IMR-90 (cell line): Measurements from ENCODE around the gene AFM. TPM values are rescaled to one million over a fixed set of nuclear protein-coding genes. Genes with fewer than 3 reads are reported as not detected.

Experiments
- ATAC-seq: fragments of 200-7000 bp; cut with Tn5 transposase; 2 replicates; pipeline ENCODE4 v1.9.1; 2020; ENCODE audit warnings: low read depth, mild to moderate bottlenecking, moderate library complexity
- BruUV-seq: library from RNA; stranded (reverse); fragments of 400-500 nt; replicated peaks from 2 replicates; lab custom pipeline; 2021; lab: Mats Ljungman, UMichigan
- CTCF ChIA-PET: fragments of 300-600 bp; formaldehyde crosslinking; extraction: SDS; loops from one replicate; lab custom pipeline; 2021; ENCODE audit warnings: antibody characterized with exemption; lab: Yijun Ruan, JAX
- POLR2A ChIA-PET: fragments of 300-600 bp; sonication (Branson Sonifier 250); formaldehyde crosslinking; loops from one replicate; lab custom pipeline; 2022; ENCODE audit warnings: antibody characterized with exemption; ENCODE audit not compliant: unreplicated experiment; lab: Charles Lee
- DNase-seq: peaks from one replicate; pipeline ENCODE4 v3.0.0; 2013
- H2AFZ ChIP-seq: replicated peaks from 2 replicates; pipeline ENCODE3; 2013; ENCODE audit warnings: low read length, mild to moderate bottlenecking; ENCODE audit not compliant: poor library complexity
- H2AK5ac ChIP-seq: 2 replicates; pipeline ENCODE4 v1.6.1; 2013; ENCODE audit warnings: low read depth, low read length, inconsistent platforms
- H2AK9ac ChIP-seq: replicated peaks from 2 replicates; pipeline ENCODE3; 2013; ENCODE audit warnings: mild to moderate bottlenecking, low read depth, low read length, moderate library complexity; ENCODE audit not compliant: poor library complexity
- H2BK120ac ChIP-seq: 2 replicates; pipeline ENCODE4 v1.6.1; 2013; ENCODE audit warnings: low read depth, low read length, inconsistent platforms
- H2BK15ac ChIP-seq: 3 replicates; pipeline ENCODE4 v1.6.1; 2013; ENCODE audit warnings: low read depth, low read length, inconsistent platforms
- H2BK20ac ChIP-seq: 2 replicates; pipeline ENCODE4 v1.6.1; 2013; ENCODE audit warnings: low read depth, mild to moderate bottlenecking, inconsistent platforms, low read length, moderate library complexity
- H2BK5ac ChIP-seq: 2 replicates; pipeline ENCODE4 v1.6.1; 2013; ENCODE audit warnings: mild to moderate bottlenecking, low read depth, low read length, inconsistent platforms; ENCODE audit not compliant: poor library complexity, severe bottlenecking
- H3K14ac ChIP-seq: replicated peaks from 2 replicates; pipeline ENCODE4 v1.6.1; 2013; ENCODE audit warnings: low read depth, low read length, inconsistent platforms
- H3K18ac ChIP-seq: 2 replicates; pipeline ENCODE4 v1.6.1; 2013; ENCODE audit warnings: low read depth, low read length, control low read depth
- H3K23ac ChIP-seq: 2 replicates; pipeline ENCODE4 v1.6.1; 2013; ENCODE audit warnings: low read depth, low read length, inconsistent platforms
- H3K27ac ChIP-seq: 2 replicates; pipeline ENCODE4 v1.5.1; 2013; ENCODE audit warnings: mild to moderate bottlenecking, control low read depth, low read length; ENCODE audit not compliant: insufficient read depth
- H3K27me3 ChIP-seq: 2 replicates; pipeline ENCODE4 v1.6.1; 2013; ENCODE audit warnings: low read length; ENCODE audit not compliant: control insufficient read depth, insufficient read depth
- H3K36me3 ChIP-seq: 2 replicates; pipeline ENCODE4 v1.6.1; 2013; ENCODE audit warnings: low read length, mixed read lengths; ENCODE audit not compliant: control insufficient read depth, insufficient read depth
- H3K4ac ChIP-seq: 2 replicates; pipeline ENCODE4 v1.6.1; 2013; ENCODE audit warnings: low read depth, low read length, inconsistent platforms
- H3K4me1 ChIP-seq: 2 replicates; pipeline ENCODE4 v1.6.1; 2013; ENCODE audit warnings: low read length, mixed read lengths; ENCODE audit not compliant: control insufficient read depth, insufficient read depth
- H3K4me2 ChIP-seq: 2 replicates; pipeline ENCODE4 v1.6.1; 2013; ENCODE audit warnings: low read depth, mild to moderate bottlenecking, control low read depth, low read length, moderate library complexity
- H3K4me3 ChIP-seq: 2 replicates; pipeline ENCODE4 v1.5.1; 2013; ENCODE audit warnings: low read depth, mild to moderate bottlenecking, control low read depth, low read length, moderate library complexity; ENCODE audit not compliant: insufficient read depth
- H3K56ac ChIP-seq: 2 replicates; pipeline ENCODE4 v1.6.1; 2013; ENCODE audit warnings: low read length, inconsistent platforms; ENCODE audit not compliant: insufficient read depth; ENCODE audit errors: extremely low read depth
- H3K79me1 ChIP-seq, 2 experiments: 2 replicates each; pipeline ENCODE4 v1.6.1; 2013; ENCODE audit warnings: low read length in 2 of 2, inconsistent platforms in 1 of 2, low read depth in 1 of 2
- H3K9ac ChIP-seq: 2 replicates; pipeline ENCODE4 v1.6.1; 2013; ENCODE audit warnings: low read depth, low read length, control low read depth
- H3K9me1 ChIP-seq: 2 replicates; pipeline ENCODE4 v1.6.1; 2013; ENCODE audit warnings: low read length, inconsistent platforms; ENCODE audit not compliant: insufficient read depth
- H3K9me3 ChIP-seq: 2 replicates; pipeline ENCODE4 v1.6.1; 2013; ENCODE audit warnings: low read length; ENCODE audit not compliant: control insufficient read depth, insufficient read depth
- H4K20me1 ChIP-seq: 2 replicates; pipeline ENCODE4 v1.6.1; 2013; ENCODE audit warnings: low read length, inconsistent platforms; ENCODE audit not compliant: insufficient read depth
- H4K5ac ChIP-seq: 2 replicates; pipeline ENCODE4 v1.6.1; 2013; ENCODE audit warnings: mild to moderate bottlenecking, low read depth, low read length, control low read depth
- H4K8ac ChIP-seq, 2 experiments: 2 replicates each; pipeline ENCODE4 v1.6.1; 2013; ENCODE audit warnings: low read depth in 2 of 2, low read length in 2 of 2, control low read depth in 1 of 2, inconsistent platforms in 1 of 2
- H4K91ac ChIP-seq: 2 replicates; pipeline ENCODE4 v1.6.1; 2013; ENCODE audit warnings: low read depth, low read length, inconsistent platforms; ENCODE audit not compliant: insufficient read depth
- FOS ChIP-seq: fragments of 150-350 bp; IDR thresholded peaks from 2 replicates; pipeline ENCODE4 v1.6.1; 2016; ENCODE audit warnings: low read depth, low read length
- RAD21 ChIP-seq: IDR thresholded peaks from 2 replicates; pipeline ENCODE4 v1.6.1; 2012; ENCODE audit warnings: low read length, improper control_type of control experiment
- WGBS, 2 experiments: methylation state at CpG; one replicate each; pipeline versions ENCODE4 v1.1.5 to v1.1.7; 2013; ENCODE audit warnings: missing lambda C conversion rate in 2 of 2; ENCODE audit not compliant: insufficient read length in 1 of 2; ENCODE audit errors: extremely low coverage in 2 of 2; 5-methylcytosine and 5-hydroxymethylcytosine counted together
- dilution Hi-C: fragments of 300-500 bp; cut with HindIII; formaldehyde crosslinking; loops from one replicate; pipeline ENCODE4 v1.14.3; 2018; ENCODE audit warnings: low sequenced_read_pairs; ENCODE audit not compliant: unreplicated experiment
- in situ Hi-C: fragments of 300-500 bp; cut with MboI; formaldehyde crosslinking; loops from 3 replicates; pipeline ENCODE4 v1.14.3; 2019; ENCODE audit warnings: low sequenced_read_pairs, inconsistent platforms, mixed read lengths
- intact Hi-C: fragments of 100-400 bp; cut with micrococcal nuclease; formaldehyde crosslinking; loops from 2 replicates; pipeline ENCODE4 v1.10.0; 2022
- polyA plus RNA-seq, 3 experiments: library from polyadenylated mRNA; depleted of rRNA; stranded (reverse); fragments of >200 nt; gene quantifications; 2 replicates each; pipeline ENCODE4 v1.2.3, GENCODE V29; 2012; ENCODE audit warnings: low replicate concordance in 1 of 3
- total RNA-seq: library from RNA; depleted of rRNA; stranded (reverse); fragments of >200 nt; gene quantifications from 2 replicates; pipeline ENCODE4 v1.2.3, GENCODE V29; 2012
- TF ChIP-seq, protein P1 (sequence below): fragments of 150-350 bp; IDR thresholded peaks from 2 replicates; pipeline ENCODE4 v1.6.1; 2016; ENCODE audit warnings: low read depth, mild to moderate bottlenecking, low read length, moderate library complexity, borderline replicate concordance

AFM gene
- total and polyA plus RNA-seq, 2 of the 4 experiments (the other 2 are of a cell fraction), result not detected

- Histone ChIP-seq H3K23ac (no peak overlapping the region), H2AK5ac (no peak overlapping the region), H2AK9ac (no peak overlapping the region), H2AFZ (no peak overlapping the region), H2BK5ac (no peak overlapping the region), H3K56ac (no peak overlapping the region), H4K8ac (no peak overlapping the region), H3K4me2 (no peak overlapping the region), H3K9ac (no peak overlapping the region), H2BK15ac (no peak overlapping the region), H3K27ac (no peak overlapping the region), H2BK20ac (no peak overlapping the region), H3K18ac (no peak overlapping the region), H3K36me3 (no peaks in the 10 kb centered on the region), H2BK120ac (no peak overlapping the region), H4K91ac (no peak overlapping the region), H3K9me3 (no peaks in the 10 kb centered on the region), H4K20me1 (no peaks in the 10 kb centered on the region), H3K9me1 (no peaks in the 10 kb centered on the region), H3K4ac (no peak overlapping the region), H3K4me1 (no peaks in the 10 kb centered on the region), H3K14ac (no peak overlapping the region), H3K27me3 (peaks cover 4% of the 10 kb centered on the region), H4K5ac (no peak overlapping the region), H3K4me3 (no peak overlapping the region), H3K79me1 (no peaks in the 10 kb centered on the region)
- WGBS, 2 experiments, result no CpG with 5 or more reads among the region's 4 CpGs
- dilution Hi-C loops, result no loop called here
- in situ Hi-C loops, result no loop called here
- ChIA-PET CTCF (no interaction called here), POLR2A (no interaction called here)
- TF ChIP-seq, protein P1, sequence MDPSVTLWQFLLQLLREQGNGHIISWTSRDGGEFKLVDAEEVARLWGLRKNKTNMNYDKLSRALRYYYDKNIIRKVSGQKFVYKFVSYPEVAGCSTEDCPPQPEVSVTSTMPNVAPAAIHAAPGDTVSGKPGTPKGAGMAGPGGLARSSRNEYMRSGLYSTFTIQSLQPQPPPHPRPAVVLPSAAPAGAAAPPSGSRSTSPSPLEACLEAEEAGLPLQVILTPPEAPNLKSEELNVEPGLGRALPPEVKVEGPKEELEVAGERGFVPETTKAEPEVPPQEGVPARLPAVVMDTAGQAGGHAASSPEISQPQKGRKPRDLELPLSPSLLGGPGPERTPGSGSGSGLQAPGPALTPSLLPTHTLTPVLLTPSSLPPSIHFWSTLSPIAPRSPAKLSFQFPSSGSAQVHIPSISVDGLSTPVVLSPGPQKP, result no peak
- TF ChIP-seq RAD21 (no peak), FOS (no peak)
- DNase-seq (peak; percentile 60), ATAC-seq (peak; percentile 91)
- intact Hi-C loops, result no loop called here
- BruUV-seq, result no TSS peak
Measured at GRCh38 chr4:73520821-73521220, 39.3 kb downstream of the AFM start.
